HepG2 (cell line): ENCODE data around the gene MRPL28. TPM values are rescaled to one million over a fixed set of nuclear protein-coding genes. Genes with fewer than 3 reads are reported as not detected.

Experiments used
- ATAC-seq: fragments of 200-7000 bp; cut with Tn5 transposase; 3 replicates; pipeline ENCODE4 v1.9.1; 2020; ENCODE audit warnings: mild to moderate bottlenecking, moderate library complexity
- BruUV-seq: library from RNA; stranded (reverse); fragments of 400-500 nt; replicated peaks from 2 replicates; lab custom pipeline; 2021; lab: Mats Ljungman, UMichigan
- CTCF ChIA-PET: fragments of 300-600 bp; formaldehyde crosslinking; extraction: SDS; loops from one replicate; lab custom pipeline; 2021; ENCODE audit warnings: low total read pairs, inconsistent platforms, low intra/inter-chr PET ratio; lab: Yijun Ruan, JAX
- POLR2A ChIA-PET: fragments of 350-600 bp; sonication (Branson Sonifier 250); formaldehyde crosslinking; loops from one replicate; lab custom pipeline; 2020; ENCODE audit warnings: antibody characterized with exemption, inconsistent platforms; lab: Yijun Ruan, JAX
- DNase-seq: peaks from one replicate; pipeline ENCODE4 v3.0.0-alpha.2; 2015; ENCODE audit warnings: low spot score
- FAIRE-seq: peaks from 3 replicates; lab custom pipeline; 2011; peaks lifted over from hg19 to GRCh38; lab: Jason Lieb, UNC
- H2AFZ ChIP-seq: one replicate; pipeline ENCODE4 v1.6.1; 2011; ENCODE audit warnings: low read length, inconsistent platforms
- H3K27ac ChIP-seq: fragments of 300-600 bp; 3 replicates; pipeline ENCODE4 v1.8.0; 2011; ENCODE audit warnings: mixed run types, mild to moderate bottlenecking, mixed read lengths, low read length, inconsistent platforms; ENCODE audit not compliant: insufficient read depth; ENCODE audit errors: extremely low read length
- H3K27me3 ChIP-seq, 2 experiments: fragments of 200-600 bp in 1 of 2; 2 replicates in 1 of 2; 3 replicates in 1 of 2; pipeline versions ENCODE4 v1.6.0 to v1.8.0; 2011; ENCODE audit warnings: low read length in 2 of 2, mild to moderate bottlenecking in 2 of 2, moderate library complexity in 2 of 2, inconsistent platforms in 1 of 2; ENCODE audit not compliant: insufficient read depth in 2 of 2, control insufficient read depth in 1 of 2
- H3K36me3 ChIP-seq, 2 experiments: fragments of 200-600 bp in 1 of 2; replicated peaks in 1 of 2; 2 replicates in 1 of 2; 3 replicates in 1 of 2; pipeline versions ENCODE4 v1.5.1 to v1.8.0; 2011; ENCODE audit warnings: low read length in 2 of 2, inconsistent platforms in 1 of 2; ENCODE audit not compliant: insufficient read depth in 2 of 2, control insufficient read depth in 1 of 2
- H3K4me1 ChIP-seq: 2 replicates; pipeline ENCODE4 v1.5.1; 2012; ENCODE audit warnings: low read length, inconsistent platforms; ENCODE audit not compliant: insufficient read depth
- H3K4me2 ChIP-seq: 2 replicates; pipeline ENCODE4 v1.6.0; 2011; ENCODE audit warnings: low read depth, low read length, inconsistent platforms
- H3K4me3 ChIP-seq, 3 experiments: fragments of 200-600 bp in 1 of 3; sonication (generic), shearing (Covaris generic) in 1 of 3; replicated peaks in 1 of 3; 2 replicates each; pipeline ENCODE4 v1.5.1; 2011 to 2016; ENCODE audit warnings: low read length in 3 of 3, inconsistent platforms in 2 of 3, low read depth in 2 of 3, mild to moderate bottlenecking in 2 of 3, control low read depth in 1 of 3, mixed read lengths in 1 of 3; ENCODE audit not compliant: insufficient read depth in 1 of 3
- H3K79me2 ChIP-seq: one replicate; pipeline ENCODE4 v1.6.1; 2011; ENCODE audit warnings: low read length, inconsistent platforms; ENCODE audit not compliant: insufficient read depth
- H3K9ac ChIP-seq: 2 replicates; pipeline ENCODE4 v1.6.0; 2011; ENCODE audit warnings: mild to moderate bottlenecking, low read depth, low read length, inconsistent platforms; ENCODE audit not compliant: insufficient read depth
- H3K9me3 ChIP-seq: 2 replicates; pipeline ENCODE4 v1.5.1; 2012; ENCODE audit warnings: mild to moderate bottlenecking, low read length
- H4K20me1 ChIP-seq: 2 replicates; pipeline ENCODE4 v1.6.0; 2011; ENCODE audit warnings: inconsistent platforms, mild to moderate bottlenecking, low read length, moderate library complexity; ENCODE audit not compliant: insufficient read depth
- GABPA ChIP-seq, 2 experiments: IDR thresholded peaks; 2 replicates each; pipeline ENCODE4 v1.6.1; 2011 to 2016; ENCODE audit warnings: low read depth in 2 of 2, low read length in 1 of 2, missing biosample characterization in 1 of 2, missing genetic modification characterization in 1 of 2
- GZF1 ChIP-seq: sonication (generic); formaldehyde crosslinking; IDR thresholded peaks from 2 replicates; pipeline ENCODE4 v1.5.1; 2020; ENCODE audit warnings: mild to moderate bottlenecking, missing genetic modification reagents
- HOXA9 ChIP-seq: sonication (generic); formaldehyde crosslinking; IDR thresholded peaks from 2 replicates; pipeline ENCODE4 v1.8.1; 2022; ENCODE audit warnings: missing genetic modification reagents, mild to moderate bottlenecking, moderate library complexity, borderline replicate concordance
- NR3C1 ChIP-seq: sonication (generic); formaldehyde crosslinking; IDR thresholded peaks from 2 replicates; pipeline ENCODE4 v1.4.0; 2020; ENCODE audit warnings: missing genetic modification reagents
- PCBP2 ChIP-seq: fragments of 200-400 bp; formaldehyde crosslinking; optimal IDR thresholded peaks from 2 replicates; pipeline ENCODE3; 2018; ENCODE audit warnings: low read length, low read depth; ENCODE audit not compliant: poor library complexity, severe bottlenecking
- ZFP90 ChIP-seq: sonication (generic); formaldehyde crosslinking; IDR thresholded peaks from 2 replicates; pipeline ENCODE4 v1.8.0; 2022; ENCODE audit warnings: missing genetic modification reagents, mild to moderate bottlenecking, inconsistent platforms, borderline replicate concordance
- ZMYM2 ChIP-seq: sonication (generic); formaldehyde crosslinking; IDR thresholded peaks from 2 replicates; pipeline ENCODE4 v1.8.0; 2022; ENCODE audit warnings: mild to moderate bottlenecking, missing genetic modification reagents
- ZNF30 ChIP-seq: sonication (generic); formaldehyde crosslinking; IDR thresholded peaks from 2 replicates; pipeline ENCODE4 v1.5.0; 2020; ENCODE audit warnings: mild to moderate bottlenecking, missing genetic modification reagents
- WGBS: methylation state at CpG from one replicate; pipeline ENCODE4 v1.1.6; 2017; ENCODE audit warnings: low lambda C conversion rate; 5-methylcytosine and 5-hydroxymethylcytosine counted together
- in situ Hi-C: cut with HindIII; loops from 2 replicates; pipeline ENCODE4 v1.10.0; 2017; ENCODE audit warnings: low pct_unique_long_range_greater_than_20kb; ENCODE audit not compliant: extremely low pct_ligation_motif_present
- intact Hi-C: fragments of 100-400 bp; cut with micrococcal nuclease; formaldehyde crosslinking; loops from one replicate; pipeline ENCODE4 v1.10.0; 2022; ENCODE audit not compliant: unreplicated experiment
- polyA plus RNA-seq, 8 experiments: library from polyadenylated mRNA; depleted of rRNA in 3 of 8; stranded (reverse) in 7 of 8; unstranded in 1 of 8; fragments of >200 nt; fragmentation: Illumina TruSeq in 4 of 8; extraction: Trizol in 4 of 8; gene quantifications; 2 replicates each; pipeline versions ENCODE4 v1.2.1 to v1.2.3, GENCODE V29; 2011 to 2016; ENCODE audit warnings: low read depth in 4 of 8, missing spikeins in 1 of 8, mixed read lengths in 1 of 8; ENCODE audit not compliant: insufficient read depth in 1 of 8
- total RNA-seq, 5 experiments: library from RNA; depleted of rRNA; stranded (reverse); fragments of >200 nt; fragmentation: Illumina TruSeq; extraction: Trizol; gene quantifications; 2 replicates each; pipeline ENCODE4 v1.2.3, GENCODE V29; 2016; ENCODE audit warnings: low read depth in 1 of 5
- TF ChIP-seq, protein P1 (sequence below): sonication (generic); formaldehyde crosslinking; IDR thresholded peaks from 2 replicates; pipeline ENCODE4 v1.4.0; 2020; ENCODE audit warnings: missing genetic modification reagents
- TF ChIP-seq, protein P2 (sequence below): sonication (generic); formaldehyde crosslinking; IDR thresholded peaks from 2 replicates; pipeline ENCODE4 v1.5.0; 2020; ENCODE audit warnings: mild to moderate bottlenecking, missing genetic modification reagents
- TF ChIP-seq, protein P3 (sequence below), 2 experiments: sonication (generic) in 1 of 2; formaldehyde crosslinking in 1 of 2; IDR thresholded peaks; 2 replicates each; pipeline versions ENCODE4 v1.4.0 to v1.6.1; 2016 to 2020; ENCODE audit warnings: borderline replicate concordance in 1 of 2, low read depth in 1 of 2, mild to moderate bottlenecking in 1 of 2, missing genetic modification reagents in 1 of 2

MRPL28 gene
- total and polyA plus RNA-seq, 2 of the 13 experiments (the other 11 are each of a cell fraction or from before 2014, with no cell fraction given) = 114 to 135 TPM

DNA sequence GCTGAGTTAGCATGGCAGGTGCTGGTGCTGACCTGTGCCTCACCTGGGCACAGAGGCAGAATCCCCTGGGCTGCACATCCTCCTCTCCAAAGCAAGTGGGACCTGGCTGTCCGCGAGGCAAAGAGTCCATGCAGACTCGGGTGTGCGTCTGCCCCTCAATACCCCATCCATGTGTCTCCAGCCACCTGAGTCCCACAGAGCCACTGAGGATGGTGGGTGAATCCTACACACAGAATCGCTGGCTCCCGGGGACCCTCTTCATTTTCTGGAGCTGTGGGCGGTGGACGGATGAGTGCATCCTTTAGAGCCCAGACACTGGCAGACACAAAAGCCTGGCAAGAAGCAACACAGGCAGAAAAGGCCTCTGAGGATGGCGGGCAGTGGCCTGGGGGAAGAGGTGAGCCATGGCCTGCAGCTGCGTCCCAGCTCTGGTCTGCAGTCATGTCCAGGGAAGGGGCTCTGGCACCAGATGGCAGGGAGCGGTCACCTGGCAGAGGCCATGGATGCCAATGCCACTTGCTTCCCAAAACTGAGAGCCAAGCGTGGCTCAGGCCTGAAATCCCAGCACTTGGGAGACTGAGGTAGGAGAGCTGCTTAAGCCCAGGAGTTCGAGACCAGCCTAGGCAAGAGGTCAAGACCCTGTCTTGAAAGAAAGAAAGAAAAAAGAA is 47.7 kb downstream of the MRPL28 start:
- DNase-seq = no peak
- intact Hi-C loops (no loop called here), in situ Hi-C loops (no loop called here)
- H3K79me2 ChIP-seq = peaks cover 71% of the 10 kb centered on the region
- CTCF ChIA-PET = no interaction called here
- H3K4me1 ChIP-seq = peaks cover 5% of the 10 kb centered on the region
- BruUV-seq = no TSS peak
- no peak overlapping the region for H3K27ac ChIP-seq
- no peak overlapping the region for H2AFZ ChIP-seq
- no peak overlapping the region for H3K4me2 ChIP-seq
- POLR2A ChIA-PET = interaction anchor here (0.7 kb wide), 1 partner anchor 16 kb away, joined by 3 read pairs; no protein-coding TSS in a partner anchor
- no peak for ATAC-seq
- H3K27me3 ChIP-seq = no peaks in the 10 kb centered on the region
- H3K4me3 ChIP-seq = no peak overlapping the region
- FAIRE-seq = no peak
- H3K36me3 ChIP-seq = peaks cover 11 to 48% of the 10 kb centered on the region in 2 experiments; a peak in 4 of 5 replicates
- WGBS = 92% methylated on average over 12 of the region's 13 CpGs
- H3K9me3 ChIP-seq = no peaks in the 10 kb centered on the region
- H3K9ac ChIP-seq = no peak overlapping the region
- H4K20me1 ChIP-seq = peaks cover 45% of the 10 kb centered on the region; the same call in 1 of the 2 replicates
- TF ChIP-seq, protein P1, sequence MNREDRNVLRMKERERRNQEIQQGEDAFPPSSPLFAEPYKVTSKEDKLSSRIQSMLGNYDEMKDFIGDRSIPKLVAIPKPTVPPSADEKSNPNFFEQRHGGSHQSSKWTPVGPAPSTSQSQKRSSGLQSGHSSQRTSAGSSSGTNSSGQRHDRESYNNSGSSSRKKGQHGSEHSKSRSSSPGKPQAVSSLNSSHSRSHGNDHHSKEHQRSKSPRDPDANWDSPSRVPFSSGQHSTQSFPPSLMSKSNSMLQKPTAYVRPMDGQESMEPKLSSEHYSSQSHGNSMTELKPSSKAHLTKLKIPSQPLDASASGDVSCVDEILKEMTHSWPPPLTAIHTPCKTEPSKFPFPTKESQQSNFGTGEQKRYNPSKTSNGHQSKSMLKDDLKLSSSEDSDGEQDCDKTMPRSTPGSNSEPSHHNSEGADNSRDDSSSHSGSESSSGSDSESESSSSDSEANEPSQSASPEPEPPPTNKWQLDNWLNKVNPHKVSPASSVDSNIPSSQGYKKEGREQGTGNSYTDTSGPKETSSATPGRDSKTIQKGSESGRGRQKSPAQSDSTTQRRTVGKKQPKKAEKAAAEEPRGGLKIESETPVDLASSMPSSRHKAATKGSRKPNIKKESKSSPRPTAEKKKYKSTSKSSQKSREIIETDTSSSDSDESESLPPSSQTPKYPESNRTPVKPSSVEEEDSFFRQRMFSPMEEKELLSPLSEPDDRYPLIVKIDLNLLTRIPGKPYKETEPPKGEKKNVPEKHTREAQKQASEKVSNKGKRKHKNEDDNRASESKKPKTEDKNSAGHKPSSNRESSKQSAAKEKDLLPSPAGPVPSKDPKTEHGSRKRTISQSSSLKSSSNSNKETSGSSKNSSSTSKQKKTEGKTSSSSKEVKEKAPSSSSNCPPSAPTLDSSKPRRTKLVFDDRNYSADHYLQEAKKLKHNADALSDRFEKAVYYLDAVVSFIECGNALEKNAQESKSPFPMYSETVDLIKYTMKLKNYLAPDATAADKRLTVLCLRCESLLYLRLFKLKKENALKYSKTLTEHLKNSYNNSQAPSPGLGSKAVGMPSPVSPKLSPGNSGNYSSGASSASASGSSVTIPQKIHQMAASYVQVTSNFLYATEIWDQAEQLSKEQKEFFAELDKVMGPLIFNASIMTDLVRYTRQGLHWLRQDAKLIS (CRISPR knock-in tag) = no peak
- TF ChIP-seq GABPA (IDR thresholded peaks at IDR 0.05; ENCODE audit: low read depth, low read length) (no peak), GABPA (CRISPR knock-in tag; IDR thresholded peaks at IDR 0.05; ENCODE audit: low read depth) (no peak), NR3C1 (no peak), HOXA9 (no peak), GZF1 (no peak), ZMYM2 (CRISPR knock-in tag) (no peak), ZNF30 (CRISPR knock-in tag) (no peak), ZFP90 (CRISPR knock-in tag) (no peak), PCBP2 (no peak)
- TF ChIP-seq, protein P2, sequence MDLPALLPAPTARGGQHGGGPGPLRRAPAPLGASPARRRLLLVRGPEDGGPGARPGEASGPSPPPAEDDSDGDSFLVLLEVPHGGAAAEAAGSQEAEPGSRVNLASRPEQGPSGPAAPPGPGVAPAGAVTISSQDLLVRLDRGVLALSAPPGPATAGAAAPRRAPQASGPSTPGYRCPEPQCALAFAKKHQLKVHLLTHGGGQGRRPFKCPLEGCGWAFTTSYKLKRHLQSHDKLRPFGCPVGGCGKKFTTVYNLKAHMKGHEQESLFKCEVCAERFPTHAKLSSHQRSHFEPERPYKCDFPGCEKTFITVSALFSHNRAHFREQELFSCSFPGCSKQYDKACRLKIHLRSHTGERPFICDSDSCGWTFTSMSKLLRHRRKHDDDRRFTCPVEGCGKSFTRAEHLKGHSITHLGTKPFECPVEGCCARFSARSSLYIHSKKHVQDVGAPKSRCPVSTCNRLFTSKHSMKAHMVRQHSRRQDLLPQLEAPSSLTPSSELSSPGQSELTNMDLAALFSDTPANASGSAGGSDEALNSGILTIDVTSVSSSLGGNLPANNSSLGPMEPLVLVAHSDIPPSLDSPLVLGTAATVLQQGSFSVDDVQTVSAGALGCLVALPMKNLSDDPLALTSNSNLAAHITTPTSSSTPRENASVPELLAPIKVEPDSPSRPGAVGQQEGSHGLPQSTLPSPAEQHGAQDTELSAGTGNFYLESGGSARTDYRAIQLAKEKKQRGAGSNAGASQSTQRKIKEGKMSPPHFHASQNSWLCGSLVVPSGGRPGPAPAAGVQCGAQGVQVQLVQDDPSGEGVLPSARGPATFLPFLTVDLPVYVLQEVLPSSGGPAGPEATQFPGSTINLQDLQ (CRISPR knock-in tag) = no peak
- TF ChIP-seq, protein P3, sequence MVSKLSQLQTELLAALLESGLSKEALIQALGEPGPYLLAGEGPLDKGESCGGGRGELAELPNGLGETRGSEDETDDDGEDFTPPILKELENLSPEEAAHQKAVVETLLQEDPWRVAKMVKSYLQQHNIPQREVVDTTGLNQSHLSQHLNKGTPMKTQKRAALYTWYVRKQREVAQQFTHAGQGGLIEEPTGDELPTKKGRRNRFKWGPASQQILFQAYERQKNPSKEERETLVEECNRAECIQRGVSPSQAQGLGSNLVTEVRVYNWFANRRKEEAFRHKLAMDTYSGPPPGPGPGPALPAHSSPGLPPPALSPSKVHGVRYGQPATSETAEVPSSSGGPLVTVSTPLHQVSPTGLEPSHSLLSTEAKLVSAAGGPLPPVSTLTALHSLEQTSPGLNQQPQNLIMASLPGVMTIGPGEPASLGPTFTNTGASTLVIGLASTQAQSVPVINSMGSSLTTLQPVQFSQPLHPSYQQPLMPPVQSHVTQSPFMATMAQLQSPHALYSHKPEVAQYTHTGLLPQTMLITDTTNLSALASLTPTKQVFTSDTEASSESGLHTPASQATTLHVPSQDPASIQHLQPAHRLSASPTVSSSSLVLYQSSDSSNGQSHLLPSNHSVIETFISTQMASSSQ (IDR thresholded peaks at IDR 0.05; ENCODE audit: low read depth) = no peak
- TF ChIP-seq, protein P3 (CRISPR knock-in tag; IDR thresholded peaks at IDR 0.05; ENCODE audit: borderline replicate concordance) = no peak
